Lower lobe of right lung (tissue), 2 donors: ENCODE results near the gene PHACTR2. TPM values are rescaled to one million over a fixed set of nuclear protein-coding genes. Genes with fewer than 3 reads are reported as not detected.

Experiments used
- ATAC-seq, 2 donors: fragments of 200-7000 bp; cut with Tn5 transposase; one replicate each; pipeline ENCODE4 v1.9.1; 2020 to 2022; ENCODE audit warnings: mild to moderate bottlenecking in 2 of 2, moderate library complexity in 2 of 2
- DNase-seq: peaks from one replicate; pipeline ENCODE4 v3.0.0-alpha.2; 2020
- H3K27ac ChIP-seq: fragments of 200-600 bp; one replicate; pipeline ENCODE4 v1.8.0; 2022
- H3K27me3 ChIP-seq: fragments of 200-600 bp; one replicate; pipeline ENCODE4 v1.8.0; 2022; ENCODE audit warnings: low read depth
- H3K36me3 ChIP-seq: fragments of 200-600 bp; one replicate; pipeline ENCODE4 v1.8.0; 2022; ENCODE audit warnings: mild to moderate bottlenecking
- H3K4me1 ChIP-seq: fragments of 200-600 bp; one replicate; pipeline ENCODE4 v1.8.0; 2022
- H3K4me3 ChIP-seq: fragments of 200-600 bp; one replicate; pipeline ENCODE4 v1.8.0; 2022; ENCODE audit warnings: mild to moderate bottlenecking
- H3K9me3 ChIP-seq: fragments of 200-600 bp; one replicate; pipeline ENCODE4 v1.8.0; 2022
- CTCF ChIP-seq: fragments of 200-600 bp; IDR thresholded peaks from one replicate; pipeline ENCODE4 v1.8.0; 2022; ENCODE audit warnings: antibody characterized with exemption, mild to moderate bottlenecking
- intact Hi-C: fragments of 100-400 bp; cut with DNase I; formaldehyde crosslinking; loops from one replicate; pipeline ENCODE4 v1.11.0; 2022
- total RNA-seq: library from RNA; stranded (reverse); fragmentation: NEBNext Ultra II Directional; extraction: Animal tissue kit (Norgen Biotek cat#: 25700); gene quantifications from one replicate; pipeline ENCODE4 v1.2.1, GENCODE V29; 2021
- donor health status: DM: no; HTN: yes; CAD: no; lungs with severe emphysema.

PHACTR2 gene
- total RNA-seq, 1 donor from 2014 or later = 115 TPM

- H3K36me3 ChIP-seq = no peaks in the 10 kb centered on the region
- ATAC-seq (peak; percentile 94), DNase-seq (peak; percentile 72)
- no peaks in the 10 kb centered on the region for H3K9me3 ChIP-seq
- intact Hi-C loops = no loop called here
- H3K4me3 ChIP-seq = peak overlapping the region; percentile 26
- TF ChIP-seq CTCF = no peak
- peak overlapping the region; percentile 71 for H3K27ac ChIP-seq
- H3K4me1 ChIP-seq = peaks cover 62% of the 10 kb centered on the region
- no peaks in the 10 kb centered on the region for H3K27me3 ChIP-seq
Observed at GRCh38 chr6:143745166-143746133, 67.7 kb downstream of the PHACTR2 start.

- H3K27ac ChIP-seq = peak overlapping the region; percentile 71
- no peaks in the 10 kb centered on the region for H3K36me3 ChIP-seq
- no peak for TF ChIP-seq CTCF
- DNase-seq (no peak), ATAC-seq (no peak)
- H3K27me3 ChIP-seq = no peaks in the 10 kb centered on the region
- H3K4me3 ChIP-seq = peak overlapping the region; percentile 26
- H3K9me3 ChIP-seq = no peaks in the 10 kb centered on the region
- H3K4me1 ChIP-seq = peaks cover 57% of the 10 kb centered on the region
- intact Hi-C loops = no loop called here
Observed at GRCh38 chr6:143746202-143747119, 68.7 kb downstream of the PHACTR2 start.

GRCh38 chr6:143747347-143747842, 69.6 kb downstream of the PHACTR2 start:
- DNase-seq (no peak), ATAC-seq (no peak)
- H3K4me3 ChIP-seq = no peak overlapping the region
- no peak for TF ChIP-seq CTCF
- H3K27me3 ChIP-seq = no peaks in the 10 kb centered on the region
- intact Hi-C loops = no loop called here
- peak overlapping the region; percentile 12 for H3K27ac ChIP-seq
- H3K9me3 ChIP-seq = no peaks in the 10 kb centered on the region
- peaks cover 48% of the 10 kb centered on the region for H3K4me1 ChIP-seq
- no peaks in the 10 kb centered on the region for H3K36me3 ChIP-seq

- no peak overlapping the region for H3K27ac ChIP-seq
- peaks cover 23% of the 10 kb centered on the region for H3K4me1 ChIP-seq
- H3K9me3 ChIP-seq = no peaks in the 10 kb centered on the region
- peaks cover 8% of the 10 kb centered on the region for H3K36me3 ChIP-seq
- H3K4me3 ChIP-seq = no peak overlapping the region
- no peak for TF ChIP-seq CTCF
- H3K27me3 ChIP-seq = no peaks in the 10 kb centered on the region
- intact Hi-C loops = no loop called here
- DNase-seq (no peak), ATAC-seq (no peak)
Observed at GRCh38 chr6:143749891-143750290, 72.1 kb downstream of the PHACTR2 start.

- H3K27me3 ChIP-seq = no peaks in the 10 kb centered on the region
- H3K36me3 ChIP-seq = peaks cover 8% of the 10 kb centered on the region
- no peak for TF ChIP-seq CTCF
- H3K4me1 ChIP-seq = peaks cover 26% of the 10 kb centered on the region
- H3K4me3 ChIP-seq = no peak overlapping the region
- intact Hi-C loops = no loop called here
- DNase-seq = no peak
- H3K27ac ChIP-seq = no peak overlapping the region
- ATAC-seq = no peak
- no peaks in the 10 kb centered on the region for H3K9me3 ChIP-seq
Observed at GRCh38 chr6:143750877-143751276, 73.1 kb downstream of the PHACTR2 start.
